Naive B cell (primary cell): ENCODE data around the gene DCUN1D2. TPM values are rescaled to one million over a fixed set of nuclear protein-coding genes. Genes with fewer than 3 reads are reported as not detected.
"Not testable (repeated sequence)": the region's sequence is repeated elsewhere in the genome, so short reads cannot be mapped to it uniquely, and the experiment has no call there.

Experiments used
- ATAC-seq, 2 donors: fragments of 150-1000 bp; cut with Tn5 transposase; 2 replicates each; pipeline ENCODE4 v1.10.0; 2021; ENCODE audit warnings: low read depth in 2 of 2, mild to moderate bottlenecking in 2 of 2, moderate library complexity in 2 of 2
- DNase-seq: peaks from one replicate; pipeline ENCODE4 v3.0.0; 2022
- H3K27ac Mint-ChIP-seq, 6 donors: one replicate each; pipeline ENCODE4 v1.8.0; 2020 to 2022; ENCODE audit warnings: mild to moderate bottlenecking in 6 of 6, mixed read lengths in 6 of 6, moderate library complexity in 5 of 6, inconsistent platforms in 2 of 6
- H3K27me3 Mint-ChIP-seq, 3 donors: one replicate each; pipeline ENCODE4 v1.8.0; 2021 to 2022; ENCODE audit warnings: mixed read lengths in 3 of 3, mild to moderate bottlenecking in 1 of 3
- H3K36me3 Mint-ChIP-seq, 2 donors: one replicate each; pipeline ENCODE4 v1.8.0; 2020 to 2022; ENCODE audit warnings: mixed read lengths in 2 of 2, inconsistent platforms in 1 of 2, mild to moderate bottlenecking in 1 of 2
- H3K4me1 Mint-ChIP-seq, 3 donors: one replicate each; pipeline ENCODE4 v1.8.0; 2020 to 2022; ENCODE audit warnings: mixed read lengths in 3 of 3, inconsistent platforms in 1 of 3, mild to moderate bottlenecking in 1 of 3, moderate library complexity in 1 of 3
- H3K4me3 Mint-ChIP-seq, 8 donors: one replicate each; pipeline ENCODE4 v1.8.0; 2020 to 2022; ENCODE audit warnings: mild to moderate bottlenecking in 8 of 8, mixed read lengths in 8 of 8, moderate library complexity in 8 of 8, inconsistent platforms in 2 of 8
- H3K9me3 Mint-ChIP-seq, 7 donors: one replicate each; pipeline ENCODE4 v1.8.0; 2020 to 2022; ENCODE audit warnings: mixed read lengths in 7 of 7, mild to moderate bottlenecking in 5 of 7, inconsistent platforms in 2 of 7, moderate library complexity in 1 of 7
- polyA plus RNA-seq, 6 donors: library from polyadenylated mRNA; unstranded; fragments of 300-500 nt; fragmentation: Illumina TruSeq; gene quantifications; one replicate each; pipeline ENCODE4 v1.2.3, GENCODE V29; 2021; ENCODE audit warnings: low read depth in 6 of 6

Gene DCUN1D2
- polyA plus RNA-seq, 6 donors from 2014 or later: 4.9 to 22.3 (median 7.1) TPM

- ATAC-seq, DNase-seq, H3K9me3 Mint-ChIP-seq, H3K27me3 Mint-ChIP-seq, H3K36me3 Mint-ChIP-seq: not testable (repeated sequence)
- Mint-ChIP-seq H3K4me3 (peak overlapping the region in 2 of 8 donors; percentile 14 to 25), H3K27ac (peak overlapping the region in 3 of 6 donors; percentile 44 to 89 (median 63)), H3K4me1 (peaks cover 4 to 13% (median 7%) of the 10 kb centered on the region in 3 donors)
These were observed 39.5 kb downstream of the DCUN1D2 start for GRCh38 chr13:113450861-113451620.

- Mint-ChIP-seq H3K4me1 (peaks cover 11 to 14% (median 11%) of the 10 kb centered on the region in 3 donors), H3K4me3 (peak overlapping the region in 5 of 8 donors; percentile 14 to 61 (median 42)), H3K27ac (peak overlapping the region in 3 of 6 donors; percentile 44 to 77 (median 63))
- H3K27me3 Mint-ChIP-seq, DNase-seq, H3K9me3 Mint-ChIP-seq, H3K36me3 Mint-ChIP-seq, ATAC-seq: not testable (repeated sequence)
These were observed 40.2 kb downstream of the DCUN1D2 start for GRCh38 chr13:113450348-113450744.

GRCh38 chr13:113449693-113450347, 40.7 kb downstream of the DCUN1D2 start:
- H3K27me3 Mint-ChIP-seq: peaks cover 0 to 3% (median 0%) of the 10 kb centered on the region in 3 donors
- ATAC-seq: no peak
- peak overlapping the region in 5 of 8 donors; percentile 14 to 61 (median 42) for H3K4me3 Mint-ChIP-seq

GRCh38 chr13:113448885-113449692, 41.4 kb downstream of the DCUN1D2 start:
- peak in 1 of 2 donors; percentile 16 for ATAC-seq
- H3K4me1 Mint-ChIP-seq: peaks cover 11 to 14% (median 14%) of the 10 kb centered on the region in 3 donors
- H3K36me3 Mint-ChIP-seq: no peaks in the 10 kb centered on the region
- peak overlapping the region in 1 of 8 donors; percentile 60 for H3K4me3 Mint-ChIP-seq
- peak overlapping the region in 3 of 6 donors; percentile 19 to 65 (median 33) for H3K27ac Mint-ChIP-seq
- H3K9me3 Mint-ChIP-seq: no peaks in the 10 kb centered on the region
- no peak for DNase-seq
- H3K27me3 Mint-ChIP-seq: peaks cover 0 to 3% (median 0%) of the 10 kb centered on the region in 3 donors

More at GRCh38 chr13:113449693-113450347, 40.7 kb downstream of the DCUN1D2 start:
- Mint-ChIP-seq H3K9me3 (no peaks in the 10 kb centered on the region), H3K27ac (peak overlapping the region in 1 of 6 donors; percentile 77), H3K36me3 (no peaks in the 10 kb centered on the region), H3K4me1 (peaks cover 11 to 14% (median 14%) of the 10 kb centered on the region in 3 donors)
- DNase-seq: no peak

- Mint-ChIP-seq H3K9me3 (no peaks in the 10 kb centered on the region), H3K4me3 (no peak overlapping the region), H3K36me3 (no peaks in the 10 kb centered on the region), H3K4me1 (peaks cover 11 to 14% (median 14%) of the 10 kb centered on the region in 3 donors), H3K27ac (no peak overlapping the region), H3K27me3 (peaks cover 0 to 3% (median 0%) of the 10 kb centered on the region in 3 donors)
- no peak for ATAC-seq
- DNase-seq: no peak
These were observed 42.0 kb downstream of the DCUN1D2 start for GRCh38 chr13:113448545-113448884.

GRCh38 chr13:113447596-113447995, 42.9 kb downstream of the DCUN1D2 start:
- Mint-ChIP-seq H3K27me3 (peaks cover 0 to 3% (median 0%) of the 10 kb centered on the region in 3 donors), H3K36me3 (peaks cover 0 to 4% of the 10 kb centered on the region in 2 donors), H3K4me3 (peak overlapping the region in 2 of 8 donors; percentile 15 to 69), H3K27ac (no peak overlapping the region), H3K4me1 (peaks cover 11 to 14% (median 14%) of the 10 kb centered on the region in 3 donors), H3K9me3 (peaks cover 0 to 2% (median 0%) of the 10 kb centered on the region in 7 donors)
- DNase-seq: no peak
- ATAC-seq: no peak

- DNase-seq (no peak), ATAC-seq (no peak)
- Mint-ChIP-seq H3K27ac (no peak overlapping the region), H3K27me3 (peaks cover 0 to 3% (median 0%) of the 10 kb centered on the region in 3 donors), H3K9me3 (peaks cover 0 to 4% (median 0%) of the 10 kb centered on the region in 7 donors), H3K4me3 (peak overlapping the region in 2 of 8 donors; percentile 20 to 40), H3K36me3 (peaks cover 0 to 16% of the 10 kb centered on the region in 2 donors), H3K4me1 (peaks cover 11 to 14% (median 14%) of the 10 kb centered on the region in 3 donors)
These were observed 44.0 kb downstream of the DCUN1D2 start for GRCh38 chr13:113446488-113446854.

GRCh38 chr13:113445791-113446487, 44.6 kb downstream of the DCUN1D2 start:
- DNase-seq (peak; percentile 15), ATAC-seq (peak; percentile 86 to 88)
- Mint-ChIP-seq H3K4me3 (peak overlapping the region in 2 of 8 donors; percentile 20 to 40), H3K36me3 (peaks cover 0 to 19% of the 10 kb centered on the region in 2 donors), H3K4me1 (peaks cover 11 to 14% (median 14%) of the 10 kb centered on the region in 3 donors), H3K27ac (no peak overlapping the region), H3K9me3 (peaks cover 0 to 4% (median 0%) of the 10 kb centered on the region in 7 donors), H3K27me3 (peaks cover 0 to 3% (median 0%) of the 10 kb centered on the region in 3 donors)

- Mint-ChIP-seq H3K4me3 (no peak overlapping the region), H3K36me3 (peaks cover 0 to 19% of the 10 kb centered on the region in 2 donors), H3K27ac (peak overlapping the region in 1 of 6 donors; percentile 66), H3K27me3 (peaks cover 0 to 3% (median 0%) of the 10 kb centered on the region in 3 donors), H3K4me1 (peaks cover 5 to 14% (median 8%) of the 10 kb centered on the region in 3 donors), H3K9me3 (peaks cover 0 to 4% (median 0%) of the 10 kb centered on the region in 7 donors)
- ATAC-seq (no peak), DNase-seq (no peak)
These were observed 46.5 kb downstream of the DCUN1D2 start for GRCh38 chr13:113443991-113444390.

- H3K4me3 Mint-ChIP-seq: no peak overlapping the region
- DNase-seq (no peak), ATAC-seq (no peak)
- peaks cover 5 to 14% (median 8%) of the 10 kb centered on the region in 3 donors for H3K4me1 Mint-ChIP-seq
- H3K36me3 Mint-ChIP-seq: peaks cover 0 to 19% of the 10 kb centered on the region in 2 donors
- H3K27me3 Mint-ChIP-seq: peaks cover 0 to 3% (median 0%) of the 10 kb centered on the region in 3 donors
- H3K27ac Mint-ChIP-seq: no peak overlapping the region
- peaks cover 0 to 4% (median 0%) of the 10 kb centered on the region in 7 donors for H3K9me3 Mint-ChIP-seq
These were observed 47.5 kb downstream of the DCUN1D2 start for GRCh38 chr13:113442985-113443362.

GRCh38 chr13:113442354-113442984, 48.0 kb downstream of the DCUN1D2 start:
- Mint-ChIP-seq H3K4me3 (no peak overlapping the region), H3K9me3 (peaks cover 0 to 4% (median 0%) of the 10 kb centered on the region in 7 donors), H3K27me3 (peaks cover 0 to 3% (median 0%) of the 10 kb centered on the region in 3 donors), H3K27ac (no peak overlapping the region), H3K4me1 (peaks cover 5 to 14% (median 8%) of the 10 kb centered on the region in 3 donors), H3K36me3 (peaks cover 0 to 19% of the 10 kb centered on the region in 2 donors)
- DNase-seq: no peak
- ATAC-seq: no peak

- ATAC-seq (no peak), DNase-seq (no peak)
- Mint-ChIP-seq H3K4me1 (peaks cover 5 to 14% (median 7%) of the 10 kb centered on the region in 3 donors), H3K9me3 (peaks cover 0 to 4% (median 0%) of the 10 kb centered on the region in 7 donors), H3K4me3 (no peak overlapping the region), H3K36me3 (peaks cover 0 to 19% of the 10 kb centered on the region in 2 donors), H3K27me3 (peaks cover 0 to 3% (median 0%) of the 10 kb centered on the region in 3 donors), H3K27ac (no peak overlapping the region)
These were observed 48.9 kb downstream of the DCUN1D2 start for GRCh38 chr13:113441661-113442060.
